OCI-LY3 (cell line): ENCODE results near the gene LMCD1.

Source experiments
- CTCF ChIP-seq: fragments of 200-600, 300-600 bp; sonication (generic); IDR thresholded peaks from 2 replicates; pipeline ENCODE4 v1.5.1; 2014; ENCODE audit warnings: antibody characterized with exemption, low read length, low read depth
- EZH2phosphoT487 ChIP-seq: fragments of 200-600 bp; shearing (Covaris generic); IDR thresholded peaks from 2 replicates; pipeline ENCODE4 v1.6.1; 2018; ENCODE audit warnings: antibody characterized with exemption, mixed run types, low read depth

GRCh38 chr3:8474991-8475390 is 26.6 kb upstream of the LMCD1 start:
- TF ChIP-seq CTCF (no peak), EZH2phosphoT487 (no peak)
